HCT116 (cell line): Measurements from ENCODE around the gene APBA1. TPM values are rescaled to one million over a fixed set of nuclear protein-coding genes. Genes with fewer than 3 reads are reported as not detected.

Experiments used
- ATAC-seq: fragments of 200-7000 bp; cut with Tn5 transposase; 2 replicates; pipeline ENCODE4 v1.9.1; 2020; ENCODE audit warnings: mild to moderate bottlenecking, moderate library complexity
- BruUV-seq: library from RNA; stranded (reverse); fragments of 400-500 nt; replicated peaks from 2 replicates; lab custom pipeline; 2021; lab: Mats Ljungman, UMichigan
- CTCF ChIA-PET: fragments of 300-600 bp; sonication (Branson Sonifier 250); formaldehyde crosslinking; loops from one replicate; lab custom pipeline; 2021; ENCODE audit warnings: antibody characterized with exemption; lab: Charles Lee
- POLR2A ChIA-PET: fragments of 300-600, 350-600 bp; sonication (Branson Sonifier 250); formaldehyde crosslinking; loops from one replicate; lab custom pipeline; 2021; ENCODE audit warnings: antibody characterized with exemption; lab: Charles Lee
- RAD21 ChIA-PET, 2 experiments: fragments of 300-600 bp; sonication (Branson Sonifier 250); formaldehyde crosslinking; loops; one replicate each; lab custom pipeline; 2023; ENCODE audit warnings: low total read pairs in 2 of 2; ENCODE audit not compliant: uncharacterized antibody in 2 of 2, unreplicated experiment in 2 of 2, low non-redundant PET in 1 of 2; lab: Charles Lee
- DNase-seq: peaks from one replicate; pipeline ENCODE4 v3.0.0-alpha.2; 2010; ENCODE audit warnings: low read depth, low spot score
- H2AFZ ChIP-seq: fragments of 200-600 bp; shearing (Covaris generic), sonication (generic); 2 replicates; pipeline ENCODE4 v1.6.1; 2017; ENCODE audit warnings: low read depth, mixed run types, mixed read lengths, antibody characterized with exemption, low read length; ENCODE audit not compliant: poor library complexity, severe bottlenecking
- H3K27ac ChIP-seq: 2 replicates; pipeline ENCODE4 v1.5.1; 2012; ENCODE audit warnings: low read depth, low read length
- H3K27me3 ChIP-seq: fragments of 200-600 bp; sonication (generic); 2 replicates; pipeline ENCODE4 v1.6.1; 2016; ENCODE audit warnings: mixed run types, low read length, mixed read lengths; ENCODE audit not compliant: insufficient read depth
- H3K36me3 ChIP-seq, 2 experiments: fragments of 200-500 bp in 1 of 2; fragments of 200-600 bp in 1 of 2; sonication (Bioruptor generic) in 1 of 2; sonication (generic) in 1 of 2; 2 replicates each; pipeline versions ENCODE4 v1.5.1 to v1.6.1; 2014 to 2016; ENCODE audit warnings: low read length in 2 of 2, inconsistent platforms in 1 of 2, mixed read lengths in 1 of 2, mixed run types in 1 of 2; ENCODE audit not compliant: insufficient read depth in 2 of 2, control insufficient read depth in 1 of 2
- H3K4me1 ChIP-seq, 2 experiments: fragments of 200-600 bp in 1 of 2; sonication (generic) in 1 of 2; 2 replicates each; pipeline versions ENCODE4 v1.5.1 to v1.6.1; 2012 to 2017; ENCODE audit warnings: low read length in 2 of 2, inconsistent platforms in 1 of 2, mild to moderate bottlenecking in 1 of 2, mixed read lengths in 1 of 2, mixed run types in 1 of 2, moderate library complexity in 1 of 2; ENCODE audit not compliant: insufficient read depth in 2 of 2, control insufficient read depth in 1 of 2
- H3K4me2 ChIP-seq: fragments of 200-600 bp; sonication (generic); 2 replicates; pipeline ENCODE4 v1.6.1; 2017; ENCODE audit warnings: mixed run types, low read length, mixed read lengths
- H3K4me3 ChIP-seq, 2 experiments: fragments of 200-600 bp in 1 of 2; sonication (generic) in 1 of 2; replicated peaks in 1 of 2; 2 replicates each; pipeline ENCODE4 v1.5.1; 2011 to 2016; ENCODE audit warnings: low read length in 2 of 2, control low read depth in 1 of 2, low read depth in 1 of 2, mild to moderate bottlenecking in 1 of 2, mixed read lengths in 1 of 2, mixed run types in 1 of 2
- H3K79me2 ChIP-seq: fragments of 200-600 bp; sonication (generic); 2 replicates; pipeline ENCODE4 v1.6.1; 2017; ENCODE audit warnings: mild to moderate bottlenecking, mixed run types, low read length, moderate library complexity, mixed read lengths; ENCODE audit not compliant: insufficient read depth
- H3K9ac ChIP-seq: fragments of 200-600 bp; sonication (generic); 2 replicates; pipeline ENCODE4 v1.6.1; 2016; ENCODE audit warnings: low read length, mixed read lengths
- H3K9me2 ChIP-seq: fragments of 200-600 bp; sonication (generic), shearing (Covaris generic); 2 replicates; pipeline ENCODE4 v1.6.1; 2017; ENCODE audit warnings: mixed run types, mild to moderate bottlenecking, moderate library complexity; ENCODE audit not compliant: insufficient read depth
- H3K9me3 ChIP-seq, 2 experiments: fragments of 200-500 bp in 1 of 2; fragments of 200-600 bp in 1 of 2; sonication (Bioruptor generic) in 1 of 2; sonication (generic) in 1 of 2; 2 replicates each; pipeline ENCODE4 v1.6.1; 2014 to 2017; ENCODE audit warnings: low read length in 2 of 2, mixed read lengths in 2 of 2, inconsistent platforms in 1 of 2, low read depth in 1 of 2, mild to moderate bottlenecking in 1 of 2, mixed run types in 1 of 2, moderate library complexity in 1 of 2; ENCODE audit not compliant: control insufficient read depth in 1 of 2, insufficient read depth in 1 of 2
- H4K20me1 ChIP-seq: fragments of 200-600 bp; sonication (generic), shearing (Covaris generic); 2 replicates; pipeline ENCODE4 v1.6.1; 2017; ENCODE audit warnings: mixed run types, mild to moderate bottlenecking, moderate library complexity; ENCODE audit not compliant: insufficient read depth
- CEBPB ChIP-seq: IDR thresholded peaks from 2 replicates; pipeline ENCODE4 v1.6.1; 2012; ENCODE audit warnings: low read depth
- FOSL1 ChIP-seq: IDR thresholded peaks from 2 replicates; pipeline ENCODE4 v1.6.1; 2012; ENCODE audit warnings: low read depth
- MAX ChIP-seq: IDR thresholded peaks from 2 replicates; pipeline ENCODE4 v1.6.1; 2012
- POLR2AphosphoS5 ChIP-seq: IDR thresholded peaks from 2 replicates; pipeline ENCODE4 v1.6.1; 2011; ENCODE audit warnings: mild to moderate bottlenecking, low read depth, low read length, moderate library complexity
- SIN3A ChIP-seq: IDR thresholded peaks from 2 replicates; pipeline ENCODE4 v1.6.1; 2012; ENCODE audit warnings: low read depth
- SP1 ChIP-seq: IDR thresholded peaks from 2 replicates; pipeline ENCODE4 v1.6.1; 2012; ENCODE audit warnings: low read depth
- intact Hi-C: fragments of 100-400 bp; cut with micrococcal nuclease; formaldehyde crosslinking; loops from 2 replicates; pipeline ENCODE4 v1.10.0; 2022
- total RNA-seq: library from RNA; stranded (reverse); gene quantifications from one replicate; pipeline ENCODE4 v1.2.1, GENCODE V29; 2021; ENCODE audit not compliant: unreplicated experiment

The APBA1 gene
- total RNA-seq, 1 experiment from 2014 or later, result 0.20 TPM

GRCh38 chr9:69678843-69679538 lies 6.8 kb upstream of the APBA1 start:
- Histone ChIP-seq H3K79me2 (no peaks in the 10 kb centered on the region), H3K4me1 (no peaks in the 10 kb centered on the region), H3K9ac (no peak overlapping the region), H3K9me2 (no peaks in the 10 kb centered on the region), H3K4me2 (no peak overlapping the region), H2AFZ (no peak overlapping the region), H3K27ac (no peak overlapping the region), H3K27me3 (no peaks in the 10 kb centered on the region), H3K9me3 (no peaks in the 10 kb centered on the region), H3K36me3 (no peaks in the 10 kb centered on the region), H4K20me1 (no peaks in the 10 kb centered on the region), H3K4me3 (no peak overlapping the region)
- BruUV-seq, result no TSS peak
- ChIA-PET CTCF (no interaction called here), POLR2A (no interaction called here), RAD21 (no interaction called here)
- ATAC-seq, result no peak
- intact Hi-C loops, result no loop called here
- no peak for TF ChIP-seq SP1
- no peak for DNase-seq

- H3K79me2 ChIP-seq, result no peaks in the 10 kb centered on the region
- no peak for DNase-seq
- BruUV-seq, result no TSS peak
- H3K9me2 ChIP-seq, result no peaks in the 10 kb centered on the region
- no peak for ATAC-seq
- H3K4me1 ChIP-seq, result peaks cover 3 to 8% of the 10 kb centered on the region in 2 experiments; a peak in 3 of 4 replicates
- no peaks in the 10 kb centered on the region for H3K9me3 ChIP-seq
- no peak overlapping the region for H3K4me3 ChIP-seq
- no peak overlapping the region for H3K9ac ChIP-seq
- ChIA-PET RAD21 (no interaction called here), POLR2A (no interaction called here), CTCF (no interaction called here)
- no peak overlapping the region for H3K4me2 ChIP-seq
- H2AFZ ChIP-seq, result no peak overlapping the region
- intact Hi-C loops, result no loop called here
- no peak overlapping the region for H3K27ac ChIP-seq
- TF ChIP-seq SP1 (no peak), MAX (no peak), SIN3A (no peak), CEBPB (no peak), FOSL1 (no peak), POLR2AphosphoS5 (no peak)
- H3K36me3 ChIP-seq, result no peaks in the 10 kb centered on the region
- H4K20me1 ChIP-seq, result no peaks in the 10 kb centered on the region
- H3K27me3 ChIP-seq, result no peaks in the 10 kb centered on the region
These were observed 5.8 kb upstream of the APBA1 start for GRCh38 chr9:69677931-69678330.
